Right lobe of liver (tissue), 6 donors: ENCODE data around the gene FMO2. TPM values are rescaled to one million over a fixed set of nuclear protein-coding genes. Genes with fewer than 3 reads are reported as not detected.

Source experiments
- ATAC-seq, 4 donors: fragments of 200-7000 bp; cut with Tn5 transposase; one replicate each; pipeline ENCODE4 v1.9.1; 2020; ENCODE audit warnings: mild to moderate bottlenecking in 4 of 4, moderate library complexity in 4 of 4
- DNase-seq, 3 donors: peaks; one replicate each; pipeline ENCODE4 v3.0.0-alpha.2; 2020
- H3K27ac ChIP-seq, 3 donors: fragments of 200-600 bp; one replicate each; pipeline ENCODE4 v1.8.0; 2022
- H3K27me3 ChIP-seq, 2 donors: fragments of 200-600 bp; one replicate each; pipeline ENCODE4 v1.8.0; 2022
- H3K36me3 ChIP-seq, 4 donors: fragments of 200-600 bp; sonication (generic) in 1 of 4; one replicate each; pipeline versions ENCODE4 v1.5.1 to v1.8.0; 2017 to 2022; ENCODE audit warnings: control low read depth in 1 of 4
- H3K4me1 ChIP-seq, 4 donors: fragments of 200-600 bp; sonication (generic) in 1 of 4; one replicate each; pipeline versions ENCODE4 v1.5.1 to v1.8.0; 2017 to 2022; ENCODE audit warnings: control low read depth in 1 of 4
- H3K4me3 ChIP-seq, 3 donors: fragments of 200-600 bp; one replicate each; pipeline ENCODE4 v1.8.0; 2022
- H3K9me3 ChIP-seq, 4 donors: fragments of 200-600 bp; sonication (generic) in 1 of 4; one replicate each; pipeline versions ENCODE4 v1.5.1 to v1.8.0; 2017 to 2022; ENCODE audit warnings: control low read depth in 1 of 4
- CTCF ChIP-seq, 4 donors: fragments of 200-600 bp in 3 of 4; fragments of 450-650 bp in 1 of 4; IDR thresholded peaks; one replicate each; pipeline versions ENCODE4 v1.5.1 to v1.8.0; 2016 to 2022; ENCODE audit warnings: antibody characterized with exemption in 4 of 4, mild to moderate bottlenecking in 2 of 4
- POLR2A ChIP-seq: fragments of 450-650 bp; IDR thresholded peaks from one replicate; pipeline ENCODE4 v1.6.1; 2017; ENCODE audit warnings: antibody characterized with exemption, mild to moderate bottlenecking
- WGBS: methylation state at CpG from one replicate; pipeline ENCODE4 v1.1.6; 2018; ENCODE audit warnings: low coverage, low lambda C conversion rate; ENCODE audit not compliant: insufficient coverage; ENCODE audit errors: missing lambda C conversion rate; 5-methylcytosine and 5-hydroxymethylcytosine counted together
- intact Hi-C, 2 donors: fragments of 100-400 bp; cut with DNase I; formaldehyde crosslinking; loops; one replicate each; pipeline versions ENCODE4 v1.11.2 to v1.14.1; 2022
- total RNA-seq, 6 experiments: library from RNA; depleted of rRNA in 2 of 6; stranded (reverse); fragments of >200 nt in 2 of 6; fragmentation: NEBNext Ultra II Directional in 3 of 6; extraction: Animal tissue kit (Norgen Biotek cat#: 25700) in 3 of 6; gene quantifications; one replicate each; pipeline versions ENCODE4 v1.1.0 to v1.2.4, GENCODE V29; 2016 to 2023
- donor health status: DM: no; HTN: yes; CAD: no.
- donor health status: DM: no; HTN: no; CAD: no.
- donor health status: DM: no; HTN: no; CAD: no.
- donor health status: DM: no; HTN: yes; CAD: no.
- donor health status: DM: no; HTN: yes; CAD: no.

The FMO2 gene
- total RNA-seq, 6 experiments from 2014 or later = 1.0 to 6.8 (median 3.9) TPM

- TF ChIP-seq POLR2A (no peak), CTCF (IDR thresholded peaks at IDR 0.05) (no peak)
- H3K27me3 ChIP-seq = no peaks in the 10 kb centered on the region
- no peak for DNase-seq
- no peak overlapping the region for H3K4me3 ChIP-seq
- no peaks in the 10 kb centered on the region for H3K36me3 ChIP-seq
- H3K27ac ChIP-seq = no peak overlapping the region
- H3K4me1 ChIP-seq = peaks cover 0 to 4% (median 0%) of the 10 kb centered on the region in 4 donors
- H3K9me3 ChIP-seq = no peaks in the 10 kb centered on the region
- no peak for ATAC-seq
- WGBS = 85% methylated on average over 4 of the region's 4 CpGs
- intact Hi-C loops = loop anchor here in 1 of 2 donors (10.0 kb wide), 1 partner anchor 47 kb away; no protein-coding TSS in a partner anchor
Observed at GRCh38 chr1:171247501-171247900, 62.4 kb downstream of the FMO2 start.

- DNase-seq (no peak), ATAC-seq (peak in 3 of 4 donors; percentile 53 to 75 (median 62))
- WGBS = 23% methylated on average over 4 of the region's 4 CpGs
- no peaks in the 10 kb centered on the region for H3K27me3 ChIP-seq
- H3K4me1 ChIP-seq = peaks cover 0 to 4% (median 0%) of the 10 kb centered on the region in 4 donors
- no peaks in the 10 kb centered on the region for H3K36me3 ChIP-seq
- H3K27ac ChIP-seq = no peak within 1 kb of the TSS
- TF ChIP-seq CTCF (IDR thresholded peaks at IDR 0.05) = no peak
- no peak for TF ChIP-seq POLR2A
- H3K4me3 ChIP-seq = no peak within 1 kb of the TSS
- no peaks in the 10 kb centered on the region for H3K9me3 ChIP-seq
- intact Hi-C loops = loop anchor here in 1 of 2 donors (10.0 kb wide), 1 partner anchor 46 kb away; no protein-coding TSS in a partner anchor
Observed at GRCh38 chr1:171248302-171248701, 63.2 kb downstream of the FMO2 start, which contains the start of gene FMO1. TSS of gene FMO1 (plus strand) at chr1:171248494. CDS start at chr1:171258088, 9,594 bp downstream.

GRCh38 chr1:171248841-171249240 is 63.7 kb downstream of the FMO2 start:
- TF ChIP-seq CTCF (IDR thresholded peaks at IDR 0.05) (no peak), POLR2A (no peak)
- intact Hi-C loops = loop anchor here in 1 of 2 donors (10.0 kb wide), 1 partner anchor 46 kb away; no protein-coding TSS in a partner anchor
- H3K27ac ChIP-seq = no peak overlapping the region
- DNase-seq (no peak), ATAC-seq (no peak)
- H3K36me3 ChIP-seq = no peaks in the 10 kb centered on the region
- 0% methylated on average over 1 of the region's 1 CpG for WGBS
- H3K4me1 ChIP-seq = peaks cover 0 to 4% (median 0%) of the 10 kb centered on the region in 4 donors
- no peak overlapping the region for H3K4me3 ChIP-seq
- H3K9me3 ChIP-seq = no peaks in the 10 kb centered on the region
- no peaks in the 10 kb centered on the region for H3K27me3 ChIP-seq

GRCh38 chr1:171250263-171250662 is 65.2 kb downstream of the FMO2 start:
- H3K4me3 ChIP-seq = no peak overlapping the region
- no peak overlapping the region for H3K27ac ChIP-seq
- peaks cover 0 to 4% (median 0%) of the 10 kb centered on the region in 4 donors for H3K4me1 ChIP-seq
- TF ChIP-seq CTCF (IDR thresholded peaks at IDR 0.05) (no peak), POLR2A (no peak)
- ATAC-seq (no peak), DNase-seq (no peak)
- intact Hi-C loops = loop anchor here in 1 of 2 donors (10.0 kb wide), 1 partner anchor 55 kb away; no protein-coding TSS in a partner anchor
- H3K27me3 ChIP-seq = no peaks in the 10 kb centered on the region
- no peaks in the 10 kb centered on the region for H3K9me3 ChIP-seq
- WGBS = 32% methylated on average over 3 of the region's 3 CpGs
- no peaks in the 10 kb centered on the region for H3K36me3 ChIP-seq
